ENCODE data around the gene RNF224. TPM values are rescaled to one million over a fixed set of nuclear protein-coding genes. Genes with fewer than 3 reads are reported as not detected.
A peak's percentile ranks its signal among the peaks of the same experiment; 100 is the strongest.

The RNF224 gene
- total RNA-seq, 1 experiment from 2014 or later = not detected

GRCh38 chr9:137254624-137255447, 27.5 kb downstream of the RNF224 start, which contains the start of gene NELFB:
NELFB (plus strand) TSS chr9:137255327.
- DNase-seq (ENCODE audit: low read depth) = peak; percentile 81

- peak; percentile 30 for DNase-seq (ENCODE audit: low read depth)
Measured at GRCh38 chr9:137255448-137256114, 28.3 kb downstream of the RNF224 start.

GRCh38 chr9:137256362-137256761, 29.1 kb downstream of the RNF224 start:
- no peak for DNase-seq (ENCODE audit: low read depth)

GRCh38 chr9:137256856-137257255, 29.6 kb downstream of the RNF224 start:
- no peak for DNase-seq (ENCODE audit: low read depth)

GRCh38 chr9:137262173-137262908, 35.0 kb downstream of the RNF224 start:
- peak; percentile 41 for DNase-seq (ENCODE audit: low read depth)

- DNase-seq (ENCODE audit: low read depth) = no peak
Measured at GRCh38 chr9:137262909-137263285, 35.6 kb downstream of the RNF224 start.

GRCh38 chr9:137263506-137263905, 36.2 kb downstream of the RNF224 start:
- DNase-seq (ENCODE audit: low read depth) = no peak

- no peak for DNase-seq (ENCODE audit: low read depth)
Measured at GRCh38 chr9:137264067-137264466, 36.8 kb downstream of the RNF224 start.

- no peak for DNase-seq (ENCODE audit: low read depth)
Measured at GRCh38 chr9:137265496-137266161, 38.3 kb downstream of the RNF224 start.

- DNase-seq (ENCODE audit: low read depth) = no peak
Measured at GRCh38 chr9:137266162-137266527, 38.8 kb downstream of the RNF224 start.

GRCh38 chr9:137266585-137267453, 39.5 kb downstream of the RNF224 start:
- DNase-seq (ENCODE audit: low read depth) = no peak

- no peak for DNase-seq (ENCODE audit: low read depth)
Measured at GRCh38 chr9:137267933-137268355, 40.6 kb downstream of the RNF224 start.

GRCh38 chr9:137268538-137269201, 41.4 kb downstream of the RNF224 start:
- DNase-seq (ENCODE audit: low read depth) = no peak

GRCh38 chr9:137269231-137269772, 42.0 kb downstream of the RNF224 start:
- DNase-seq (ENCODE audit: low read depth) = peak; percentile 14

- DNase-seq (ENCODE audit: low read depth) = no peak
Measured at GRCh38 chr9:137270929-137271695, 43.8 kb downstream of the RNF224 start.

- no peak for DNase-seq (ENCODE audit: low read depth)
Measured at GRCh38 chr9:137271696-137272076, 44.4 kb downstream of the RNF224 start.

- no peak for DNase-seq (ENCODE audit: low read depth)
Measured at GRCh38 chr9:137272241-137273094, 45.2 kb downstream of the RNF224 start.

- DNase-seq (ENCODE audit: low read depth) = no peak
Measured at GRCh38 chr9:137273095-137273490, 45.8 kb downstream of the RNF224 start.

All from RPMI7951 (cell line).